ENCODE measurements around the gene CEMIP.

CEMIP gene

DNA sequence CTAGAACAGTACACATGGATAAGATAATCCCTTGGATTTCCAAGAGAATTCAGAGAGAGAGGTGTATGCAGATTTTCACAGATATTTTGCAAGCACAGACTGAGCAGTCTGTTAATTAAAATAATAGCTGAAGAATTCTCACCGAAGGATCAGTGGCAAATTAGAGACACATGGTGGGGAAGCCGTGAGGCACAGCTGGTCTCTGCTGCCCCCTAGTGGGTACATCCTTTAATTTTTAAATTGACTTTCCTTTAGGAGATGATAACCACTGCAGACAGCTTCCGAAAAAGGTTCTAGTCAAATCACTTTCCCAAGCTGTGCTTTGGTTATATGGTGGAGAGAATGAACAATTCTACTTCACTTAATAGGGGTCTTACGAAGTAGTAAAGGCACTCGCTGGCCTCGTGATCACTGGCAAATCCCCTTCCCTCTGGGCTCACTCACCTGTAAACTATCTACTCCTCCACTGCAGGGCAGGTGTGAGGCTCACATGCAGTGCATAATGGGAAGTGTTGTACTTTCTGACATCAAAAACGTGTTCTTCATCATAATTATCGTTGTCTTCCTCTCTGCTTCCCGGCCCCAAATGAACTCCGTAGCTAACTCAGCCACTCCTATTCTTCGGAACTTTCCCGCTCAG is 191.0 kb downstream of the CEMIP start:
- TF ChIP-seq, protein P1, sequence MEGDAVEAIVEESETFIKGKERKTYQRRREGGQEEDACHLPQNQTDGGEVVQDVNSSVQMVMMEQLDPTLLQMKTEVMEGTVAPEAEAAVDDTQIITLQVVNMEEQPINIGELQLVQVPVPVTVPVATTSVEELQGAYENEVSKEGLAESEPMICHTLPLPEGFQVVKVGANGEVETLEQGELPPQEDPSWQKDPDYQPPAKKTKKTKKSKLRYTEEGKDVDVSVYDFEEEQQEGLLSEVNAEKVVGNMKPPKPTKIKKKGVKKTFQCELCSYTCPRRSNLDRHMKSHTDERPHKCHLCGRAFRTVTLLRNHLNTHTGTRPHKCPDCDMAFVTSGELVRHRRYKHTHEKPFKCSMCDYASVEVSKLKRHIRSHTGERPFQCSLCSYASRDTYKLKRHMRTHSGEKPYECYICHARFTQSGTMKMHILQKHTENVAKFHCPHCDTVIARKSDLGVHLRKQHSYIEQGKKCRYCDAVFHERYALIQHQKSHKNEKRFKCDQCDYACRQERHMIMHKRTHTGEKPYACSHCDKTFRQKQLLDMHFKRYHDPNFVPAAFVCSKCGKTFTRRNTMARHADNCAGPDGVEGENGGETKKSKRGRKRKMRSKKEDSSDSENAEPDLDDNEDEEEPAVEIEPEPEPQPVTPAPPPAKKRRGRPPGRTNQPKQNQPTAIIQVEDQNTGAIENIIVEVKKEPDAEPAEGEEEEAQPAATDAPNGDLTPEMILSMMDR (IDR thresholded peaks at IDR 0.05) = peak; percentile 90
- TF ChIP-seq ZFX (IDR thresholded peaks at IDR 0.05; ENCODE audit: borderline replicate concordance) = no peak
- H3K27ac ChIP-seq = no peak overlapping the region

DNA sequence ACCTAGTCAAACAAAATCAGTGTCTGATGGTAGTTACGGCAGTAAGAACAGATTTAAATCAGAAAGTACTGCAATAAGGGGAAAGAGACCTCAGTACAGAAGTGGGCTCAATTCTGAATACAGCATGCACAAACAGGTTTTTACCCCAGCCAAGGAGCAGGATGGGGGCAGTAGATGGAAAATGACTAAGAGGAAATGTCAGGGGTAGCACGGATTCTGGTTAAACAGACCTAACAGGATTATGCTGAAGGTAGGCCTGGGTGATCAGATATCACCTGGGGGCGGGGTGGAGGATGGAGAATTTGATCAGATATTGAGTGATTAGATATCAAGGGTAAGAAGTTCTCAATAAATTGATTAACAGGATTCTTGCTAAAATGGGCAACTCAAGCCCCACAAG is 191.5 kb downstream of the CEMIP start:
- H3K27ac ChIP-seq = no peak overlapping the region
- TF ChIP-seq, protein P1 (IDR thresholded peaks at IDR 0.05) = no peak
- no peak for TF ChIP-seq ZFX (IDR thresholded peaks at IDR 0.05; ENCODE audit: borderline replicate concordance)

DNA sequence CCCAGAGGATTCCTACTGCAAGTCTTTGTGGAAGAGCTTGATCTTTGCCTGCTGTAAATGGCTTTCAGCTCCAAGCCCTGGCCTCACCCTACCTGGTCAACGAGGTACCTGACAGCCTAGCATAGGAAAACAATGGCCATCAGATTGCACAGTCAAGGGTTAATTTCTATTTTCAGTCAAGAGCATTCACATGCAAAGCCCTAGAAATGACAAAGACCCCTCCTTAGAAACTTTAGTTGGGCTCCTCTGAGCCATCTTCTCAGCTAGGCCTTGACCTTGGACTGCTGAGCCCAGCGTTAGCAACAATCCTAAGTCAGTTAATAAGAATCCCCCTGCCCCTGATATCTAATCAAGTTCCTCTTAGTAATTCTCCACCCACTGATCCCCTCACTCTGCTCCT is 192.0 kb downstream of the CEMIP start:
- no peak overlapping the region for H3K27ac ChIP-seq
- no peak for TF ChIP-seq ZFX (IDR thresholded peaks at IDR 0.05; ENCODE audit: borderline replicate concordance)
- TF ChIP-seq, protein P1 (IDR thresholded peaks at IDR 0.05) = no peak

DNA sequence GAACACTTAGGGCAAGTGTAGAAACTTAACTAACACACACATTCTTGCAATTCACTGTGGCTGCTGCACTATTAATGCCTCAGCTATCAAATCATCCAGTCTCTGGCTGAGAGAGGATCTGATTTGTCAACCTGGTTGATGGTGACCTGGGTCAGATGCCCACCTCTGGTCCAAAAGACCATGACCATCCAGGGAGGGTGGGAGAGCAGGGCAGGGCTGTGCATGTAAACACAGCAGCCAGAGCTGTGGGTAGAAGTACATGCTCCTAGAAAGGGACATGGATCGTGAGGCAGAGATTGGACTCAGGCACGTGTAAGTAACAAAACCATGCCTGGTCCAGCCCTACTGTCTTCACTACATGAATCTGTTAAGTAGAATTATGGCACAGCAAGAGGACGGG is 193.1 kb downstream of the CEMIP start:
- no peak for TF ChIP-seq ZFX (IDR thresholded peaks at IDR 0.05; ENCODE audit: borderline replicate concordance)
- TF ChIP-seq, protein P1 (IDR thresholded peaks at IDR 0.05) = no peak
- H3K27ac ChIP-seq = no peak overlapping the region

DNA sequence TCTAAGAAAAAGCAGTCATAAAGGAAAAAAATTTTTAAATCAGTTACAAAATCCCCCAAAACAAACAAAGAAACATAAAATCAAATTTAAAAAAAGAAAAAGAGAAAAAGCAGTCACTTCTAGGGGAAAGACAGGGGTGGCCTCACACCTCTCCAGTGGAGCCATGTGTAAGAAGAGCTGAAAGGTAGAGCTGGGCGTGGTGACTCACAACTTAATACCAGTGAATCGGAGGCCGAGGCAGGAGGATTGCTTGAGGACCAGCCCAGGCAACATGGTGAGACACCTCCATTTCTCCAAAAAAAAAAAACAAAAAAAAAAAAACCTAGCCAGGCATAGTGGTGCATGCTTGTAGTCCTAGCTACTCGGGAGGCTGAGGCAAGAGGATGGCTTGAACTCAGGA is 195.7 kb downstream of the CEMIP start:
- H3K27ac ChIP-seq = no peak overlapping the region
- TF ChIP-seq ZFX (IDR thresholded peaks at IDR 0.05; ENCODE audit: borderline replicate concordance) = no peak
- TF ChIP-seq, protein P1 (IDR thresholded peaks at IDR 0.05) = no peak

DNA sequence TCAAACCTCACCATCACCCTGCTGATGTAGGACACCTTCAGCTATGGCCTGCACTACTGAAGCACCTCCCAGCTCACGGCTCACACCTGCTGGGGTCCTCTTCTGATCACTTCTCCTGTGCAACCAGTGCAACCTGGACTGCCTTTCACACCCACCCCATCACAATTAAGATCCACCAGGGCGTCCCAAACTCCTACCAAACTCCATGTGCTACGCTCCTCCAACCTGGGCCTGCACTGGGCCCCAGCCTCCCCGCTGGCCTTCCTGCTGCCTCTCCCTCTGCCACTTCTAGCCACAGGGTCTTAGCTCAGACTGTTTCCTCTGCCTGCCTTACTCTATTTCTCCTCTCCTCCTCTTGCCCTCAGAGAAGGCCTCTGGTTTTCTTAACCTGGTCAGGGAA is 197.7 kb downstream of the CEMIP start:
- TF ChIP-seq, protein P1 (IDR thresholded peaks at IDR 0.05) = no peak
- no peak for TF ChIP-seq ZFX (IDR thresholded peaks at IDR 0.05; ENCODE audit: borderline replicate concordance)
- no peak overlapping the region for H3K27ac ChIP-seq

DNA sequence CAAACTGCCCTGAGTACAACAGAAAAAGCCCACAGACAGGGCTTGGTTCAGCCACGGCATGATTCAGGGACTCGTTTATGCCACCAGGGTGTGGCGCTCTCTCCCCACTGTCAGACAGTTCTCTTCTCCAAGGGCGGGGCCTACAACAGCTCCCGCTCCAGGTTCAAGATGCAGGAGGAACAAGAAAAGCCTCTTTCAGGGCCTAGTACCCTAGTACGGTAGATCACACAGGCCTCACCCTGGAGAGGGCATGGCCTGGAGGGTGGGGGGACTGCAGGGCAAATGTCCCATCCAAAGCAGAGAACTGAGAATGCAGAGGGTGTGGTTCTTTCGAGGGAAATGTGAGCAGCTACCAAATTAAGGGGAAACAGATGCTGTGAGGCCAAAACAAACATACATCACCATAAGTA is 198.5 kb downstream of the CEMIP start:
- no peak for TF ChIP-seq ZFX (IDR thresholded peaks at IDR 0.05; ENCODE audit: borderline replicate concordance)
- TF ChIP-seq, protein P1 (IDR thresholded peaks at IDR 0.05) = peak; percentile 92
- peak overlapping the region; percentile 40 for H3K27ac ChIP-seq
